HG02870 (cell line): Measurements from ENCODE around the gene MPPE1.
"Not testable (repeated sequence)": the region's sequence is repeated elsewhere in the genome, so short reads cannot be mapped to it uniquely, and the experiment has no call there.

Source experiments
- ATAC-seq: cut with Tn5 transposase; IDR thresholded peaks from one replicate; pipeline ENCODE4 v1.9.1; 2021; ENCODE audit warnings: mild to moderate bottlenecking, moderate library complexity; ENCODE audit not compliant: unreplicated experiment

The MPPE1 gene

GRCh38 chr18:11908182-11909060 is at the start of gene MPPE1:
TSS of gene MPPE1 (minus strand) at chr18:11908317. CDS start at chr18:11897264, 11,053 bp downstream.
- peak; percentile 86 for ATAC-seq

- ATAC-seq = no peak
Measured at GRCh38 chr18:11957636-11958035, 49.5 kb upstream of the MPPE1 start.

DNA sequence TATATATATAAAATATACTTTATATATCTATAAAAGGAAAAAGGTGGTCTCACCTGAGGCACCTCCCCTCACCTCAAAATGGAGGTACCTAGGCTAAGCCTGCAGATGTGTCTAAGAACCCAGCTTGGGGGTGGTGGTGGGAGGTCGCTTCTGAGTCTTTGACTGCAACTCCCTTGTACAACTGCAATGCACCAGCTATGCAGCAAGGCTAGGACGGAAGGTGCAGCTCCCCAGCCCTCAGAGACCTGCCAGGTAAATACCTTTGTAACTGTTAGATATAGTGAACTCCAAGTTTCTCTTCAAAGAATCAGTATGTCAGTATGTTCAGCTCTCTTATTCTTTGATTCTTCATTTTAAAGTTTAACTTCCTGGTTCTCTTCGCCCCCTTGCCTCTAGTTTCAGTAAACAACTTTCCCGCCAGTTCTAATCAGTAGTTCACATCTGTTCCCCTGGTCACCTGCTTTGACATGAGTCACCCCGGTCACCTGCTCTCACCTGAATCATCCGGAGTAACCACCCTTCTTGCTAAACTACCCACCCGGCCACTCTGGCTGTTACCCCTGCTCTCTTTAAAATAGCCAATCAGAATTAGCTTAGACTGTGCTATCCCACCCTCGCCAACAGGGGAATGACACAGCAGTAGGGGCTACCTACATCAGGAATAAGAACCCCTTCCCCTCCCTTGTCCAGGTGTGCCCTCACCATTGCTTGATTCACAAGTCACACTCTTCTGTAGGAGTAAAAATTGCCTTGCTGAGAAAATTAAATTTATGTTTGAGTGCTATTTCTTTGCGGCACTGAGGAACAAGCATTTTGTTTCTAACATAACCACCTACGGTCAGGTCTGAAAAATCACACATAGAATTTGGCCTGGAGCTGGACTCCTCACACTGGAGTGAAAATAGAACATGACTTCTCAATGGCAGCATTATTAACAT is 48.5 kb upstream of the MPPE1 start:
- no peak for ATAC-seq

- ATAC-seq = no peak
Measured at GRCh38 chr18:11955239-11956029, 47.3 kb upstream of the MPPE1 start.

DNA sequence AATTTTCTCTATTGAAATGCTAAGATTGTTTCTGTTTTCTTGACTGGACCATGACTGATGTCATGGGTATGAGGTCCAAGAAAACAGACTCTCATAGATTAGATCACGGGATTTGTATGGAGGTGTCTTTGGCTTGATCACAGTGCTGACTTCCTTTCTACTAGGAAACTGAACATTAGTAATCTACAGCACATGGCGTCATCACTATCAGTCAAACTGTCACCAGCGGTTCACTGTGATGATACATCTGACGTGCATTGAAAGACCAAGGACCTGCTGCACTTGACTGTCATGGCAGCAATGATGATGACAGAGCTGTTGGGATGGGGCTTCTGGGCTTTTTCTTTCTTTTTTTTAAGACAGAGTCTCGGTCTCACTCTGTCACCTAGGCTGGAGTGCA is 45.0 kb upstream of the MPPE1 start:
- no peak for ATAC-seq

- no peak for ATAC-seq
Measured at GRCh38 chr18:11951390-11951851, 43.3 kb upstream of the MPPE1 start.

DNA sequence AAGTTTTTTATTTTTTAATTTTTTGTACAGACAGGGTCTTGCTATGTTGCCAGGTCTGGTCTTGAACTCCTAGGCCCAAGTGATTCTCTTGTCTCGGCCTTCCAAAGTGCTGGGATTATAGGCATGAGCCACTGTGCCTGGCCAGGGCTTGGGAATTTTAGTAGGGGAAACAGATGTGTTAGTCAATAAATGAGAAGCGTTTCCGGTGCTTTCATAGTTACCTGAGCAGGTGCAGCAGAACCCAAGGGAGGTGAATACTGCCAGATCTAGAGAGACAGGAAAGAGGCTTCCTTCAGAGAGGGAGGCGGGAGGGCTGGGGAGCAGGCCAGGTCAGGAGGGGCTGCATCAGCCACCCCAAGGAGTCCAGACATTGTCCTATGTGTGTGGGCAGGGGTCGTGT is 42.7 kb upstream of the MPPE1 start:
- no peak for ATAC-seq

DNA sequence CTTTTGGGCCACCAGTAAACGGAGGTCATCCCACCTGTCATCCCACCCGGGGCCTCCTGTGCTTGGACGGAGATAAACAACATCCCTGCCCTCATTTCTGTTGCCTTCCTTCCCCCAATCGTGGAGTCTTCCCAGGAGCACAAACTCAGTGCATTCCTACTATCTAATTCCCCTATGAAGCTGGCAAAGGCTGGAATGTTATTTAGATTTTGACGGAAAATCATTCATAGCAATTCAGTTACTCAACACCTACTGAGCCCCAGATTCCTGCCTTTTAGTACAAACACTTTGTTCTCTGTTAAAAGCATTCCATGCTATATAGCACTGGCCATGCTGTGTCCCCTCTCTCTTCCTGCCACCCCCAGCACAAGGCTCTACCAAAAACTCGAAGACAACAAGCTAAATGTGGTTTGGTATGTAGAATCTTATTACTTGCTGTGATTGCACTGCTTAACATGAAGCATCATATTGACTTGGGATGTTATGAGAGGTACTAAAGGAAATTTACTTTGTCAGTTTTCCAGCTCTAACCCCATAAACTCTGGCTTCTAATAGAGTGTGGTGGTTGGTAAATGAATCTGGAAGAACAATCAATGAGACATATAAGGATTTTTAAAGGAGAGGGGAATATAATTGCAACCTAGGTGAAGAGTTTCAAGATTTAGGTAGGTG is 40.9 kb upstream of the MPPE1 start:
- no peak for ATAC-seq

DNA sequence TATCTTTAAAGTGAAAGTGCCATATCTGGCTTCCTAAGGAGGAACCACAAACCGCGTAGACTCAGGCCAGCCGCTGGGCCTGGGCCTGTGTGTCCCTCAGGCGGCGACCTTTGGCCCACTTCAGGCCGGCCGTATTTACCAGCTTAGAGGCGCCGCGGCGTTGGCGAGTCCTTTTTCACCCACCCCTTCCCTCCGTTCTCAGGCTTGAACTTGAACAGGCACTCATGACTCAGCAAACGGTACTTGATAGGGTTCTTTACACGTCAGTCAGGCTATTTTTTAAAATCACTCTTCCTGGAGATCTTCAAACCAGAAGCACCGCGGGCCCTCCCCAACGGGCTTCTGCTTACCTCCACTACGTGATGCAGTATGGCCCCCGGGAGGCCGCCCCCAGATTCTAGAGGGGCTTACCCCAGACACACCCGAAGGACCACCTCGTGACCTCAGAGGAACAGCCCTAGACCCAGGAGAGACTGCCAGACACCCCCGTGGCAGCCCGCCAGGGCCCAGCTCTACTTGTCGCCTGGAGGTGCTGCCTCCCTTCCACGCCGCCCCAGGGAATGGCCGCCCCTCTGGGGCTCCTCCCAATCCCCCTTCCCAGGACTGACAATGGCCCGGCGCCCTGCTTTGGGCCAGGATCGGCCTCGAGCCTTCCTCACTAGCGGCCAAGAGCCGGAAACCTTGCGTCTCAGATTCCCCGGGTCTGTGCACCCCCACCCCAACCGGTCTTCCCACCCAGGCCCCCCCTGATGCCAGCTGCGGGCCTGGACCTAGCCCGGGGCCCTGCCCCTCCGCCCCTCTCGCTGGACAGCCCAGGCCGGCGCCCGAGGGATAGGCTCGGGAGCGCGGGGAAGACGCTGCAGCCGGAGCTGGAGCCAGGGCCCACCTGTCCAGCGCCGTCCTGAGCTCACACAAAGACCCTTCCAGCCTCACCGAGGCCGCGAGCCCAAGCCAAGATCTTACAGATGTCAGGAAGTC is 39.4 kb upstream of the MPPE1 start:
- ATAC-seq = peak; percentile 77

- ATAC-seq = no peak
Measured at GRCh38 chr18:11946756-11947155, 38.6 kb upstream of the MPPE1 start.

DNA sequence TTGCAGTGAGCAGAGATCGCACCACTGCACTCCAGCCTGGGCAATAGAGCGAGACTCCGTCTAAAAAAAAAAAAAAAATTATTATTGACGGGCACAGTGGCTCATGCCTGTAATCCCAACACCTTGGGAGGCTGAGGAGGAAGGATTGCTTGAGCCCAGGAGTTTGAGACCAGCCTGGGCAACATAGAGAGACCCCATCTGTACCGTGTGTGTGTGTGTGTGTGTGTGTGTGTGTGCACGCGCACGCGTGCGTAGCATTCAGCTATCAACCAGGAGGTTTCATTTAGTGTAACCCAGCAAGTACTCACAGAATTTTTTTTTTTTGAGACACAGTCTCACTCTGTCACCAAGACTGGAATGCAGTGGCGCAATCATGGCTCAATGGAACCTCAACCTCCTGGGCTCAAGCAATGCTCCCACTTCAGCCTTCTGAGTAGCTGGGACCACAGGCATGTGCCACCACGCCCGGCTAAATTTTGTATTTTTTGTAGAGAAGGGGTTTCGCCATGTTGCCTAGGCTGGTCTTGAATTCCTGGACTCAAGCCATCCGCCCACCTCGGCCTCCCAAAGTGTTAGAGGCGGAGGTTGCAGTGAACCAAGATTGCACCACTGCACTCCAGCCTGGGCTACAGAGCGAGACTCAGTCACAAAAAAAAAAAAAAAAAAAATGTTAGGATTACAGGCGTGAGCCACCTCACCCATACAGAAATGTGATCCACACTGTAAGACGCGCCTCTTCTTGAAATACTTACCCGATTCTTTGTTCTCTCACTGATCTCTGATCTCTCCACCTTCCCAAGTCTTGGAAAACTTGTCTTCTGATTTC is 37.9 kb upstream of the MPPE1 start:
- ATAC-seq = not testable (repeated sequence)

GRCh38 chr18:11944786-11945185 is 36.7 kb upstream of the MPPE1 start:
- no peak for ATAC-seq

GRCh38 chr18:11944252-11944651 is 36.1 kb upstream of the MPPE1 start:
- ATAC-seq = no peak

DNA sequence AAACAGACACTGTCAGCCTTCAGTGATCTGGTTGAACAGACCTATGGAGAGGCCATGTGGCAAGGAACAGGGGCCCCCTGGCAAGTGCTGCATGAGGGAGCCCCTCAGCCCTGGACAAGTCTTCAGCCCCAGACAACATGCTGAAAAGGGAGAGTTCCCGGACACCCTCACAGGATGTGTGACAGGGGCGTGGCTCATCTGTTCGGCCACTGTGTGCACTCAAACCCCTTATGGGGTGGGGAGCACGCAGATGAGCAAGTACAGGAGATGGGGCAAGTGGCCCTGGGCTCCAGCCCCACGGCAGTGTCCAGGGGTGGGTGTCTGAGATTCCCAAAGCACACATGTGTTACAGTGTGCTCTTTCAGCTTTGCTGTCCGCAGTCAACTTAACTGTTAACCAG is 35.4 kb upstream of the MPPE1 start:
- ATAC-seq = no peak

GRCh38 chr18:11940956-11941355 is 32.8 kb upstream of the MPPE1 start:
- ATAC-seq = no peak

- no peak for ATAC-seq
Measured at GRCh38 chr18:11937874-11938478, 29.9 kb upstream of the MPPE1 start.

GRCh38 chr18:11932393-11932792 is 24.3 kb upstream of the MPPE1 start:
- ATAC-seq = no peak

DNA sequence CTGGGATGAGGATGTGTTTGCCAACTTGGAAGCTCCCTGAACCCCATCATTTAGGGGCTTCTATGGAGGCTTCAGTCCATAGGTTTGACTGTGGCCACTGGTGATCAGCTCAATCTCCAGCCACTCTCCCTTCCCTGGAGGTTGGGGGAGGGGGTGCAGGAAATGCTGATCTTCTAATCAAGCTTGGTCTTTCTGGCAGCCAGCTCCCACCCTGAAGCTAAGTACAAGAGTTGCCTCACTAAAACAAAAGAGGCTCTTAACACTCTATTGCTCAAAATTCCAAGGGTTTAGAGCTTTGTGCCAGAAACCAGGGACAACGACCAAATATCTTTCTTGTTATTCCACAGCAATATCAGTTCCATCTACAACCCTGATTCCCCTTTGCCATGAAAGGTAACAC is 19.4 kb upstream of the MPPE1 start:
- ATAC-seq = no peak
